ENCODE measurements around the gene GLYR1. TPM values are rescaled to one million over a fixed set of nuclear protein-coding genes. Genes with fewer than 3 reads are reported as not detected.

Gene GLYR1
- total RNA-seq, 1 experiment from 2014 or later: 47.5 TPM

DNA sequence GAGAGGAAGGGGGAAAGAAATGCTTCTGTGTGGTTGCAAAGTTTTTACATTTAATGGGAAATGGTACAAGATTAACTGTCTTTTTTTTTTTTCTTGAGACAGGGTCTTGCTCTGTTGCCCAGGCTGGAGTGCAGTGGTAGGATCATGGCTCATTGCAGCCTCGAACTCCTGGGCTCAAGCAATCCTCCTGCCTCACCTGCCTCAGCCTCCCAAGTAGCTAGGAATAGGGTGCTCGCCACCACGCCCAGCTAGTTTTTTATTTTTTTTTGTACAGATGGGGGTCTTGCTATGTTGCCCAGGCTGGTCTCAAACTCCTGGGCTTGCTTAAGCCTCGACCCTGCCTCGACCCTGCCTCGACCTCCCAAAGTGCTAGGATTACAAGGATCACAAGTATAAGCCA, 40.8 kb downstream of the GLYR1 start:
- DNase-seq (ENCODE audit: low spot score): no peak

GRCh38 chr16:4805231-4805630, 41.9 kb downstream of the GLYR1 start:
- DNase-seq (ENCODE audit: low spot score): no peak

GRCh38 chr16:4803898-4804762, 43.0 kb downstream of the GLYR1 start:
- no peak for DNase-seq (ENCODE audit: low spot score)

DNA sequence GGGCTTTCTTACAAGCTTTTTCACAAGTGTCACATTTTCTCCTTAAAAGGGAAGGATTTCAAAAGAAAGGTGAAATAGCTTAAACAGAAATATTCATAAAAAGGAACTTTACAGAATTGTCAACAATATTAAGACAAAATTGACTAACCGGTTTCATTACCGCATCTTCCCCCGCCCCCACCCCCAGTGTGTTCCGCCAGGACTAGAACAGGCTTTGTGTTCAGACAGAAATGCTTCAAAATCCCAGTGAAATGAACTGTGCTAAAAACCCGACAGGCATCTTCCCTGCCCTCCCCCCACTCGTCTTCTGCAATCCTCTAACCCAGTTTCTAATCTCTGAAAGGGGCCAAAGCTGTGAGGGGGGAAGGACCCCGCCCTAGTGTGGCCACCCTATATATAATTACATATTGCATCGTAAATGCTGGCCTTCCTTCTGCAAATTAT, 43.7 kb downstream of the GLYR1 start:
- DNase-seq (ENCODE audit: low spot score): no peak

GRCh38 chr16:4802659-4803287, 44.3 kb downstream of the GLYR1 start:
- DNase-seq (ENCODE audit: low spot score): peak; percentile 92

- peak; percentile 52 for DNase-seq (ENCODE audit: low spot score)
Observed at GRCh38 chr16:4801962-4802658, 45.0 kb downstream of the GLYR1 start, which contains the start of gene ROGDI. TSS of gene ROGDI (minus strand) at chr16:4802633. CDS start at chr16:4802571, 62 bp downstream.

DNA sequence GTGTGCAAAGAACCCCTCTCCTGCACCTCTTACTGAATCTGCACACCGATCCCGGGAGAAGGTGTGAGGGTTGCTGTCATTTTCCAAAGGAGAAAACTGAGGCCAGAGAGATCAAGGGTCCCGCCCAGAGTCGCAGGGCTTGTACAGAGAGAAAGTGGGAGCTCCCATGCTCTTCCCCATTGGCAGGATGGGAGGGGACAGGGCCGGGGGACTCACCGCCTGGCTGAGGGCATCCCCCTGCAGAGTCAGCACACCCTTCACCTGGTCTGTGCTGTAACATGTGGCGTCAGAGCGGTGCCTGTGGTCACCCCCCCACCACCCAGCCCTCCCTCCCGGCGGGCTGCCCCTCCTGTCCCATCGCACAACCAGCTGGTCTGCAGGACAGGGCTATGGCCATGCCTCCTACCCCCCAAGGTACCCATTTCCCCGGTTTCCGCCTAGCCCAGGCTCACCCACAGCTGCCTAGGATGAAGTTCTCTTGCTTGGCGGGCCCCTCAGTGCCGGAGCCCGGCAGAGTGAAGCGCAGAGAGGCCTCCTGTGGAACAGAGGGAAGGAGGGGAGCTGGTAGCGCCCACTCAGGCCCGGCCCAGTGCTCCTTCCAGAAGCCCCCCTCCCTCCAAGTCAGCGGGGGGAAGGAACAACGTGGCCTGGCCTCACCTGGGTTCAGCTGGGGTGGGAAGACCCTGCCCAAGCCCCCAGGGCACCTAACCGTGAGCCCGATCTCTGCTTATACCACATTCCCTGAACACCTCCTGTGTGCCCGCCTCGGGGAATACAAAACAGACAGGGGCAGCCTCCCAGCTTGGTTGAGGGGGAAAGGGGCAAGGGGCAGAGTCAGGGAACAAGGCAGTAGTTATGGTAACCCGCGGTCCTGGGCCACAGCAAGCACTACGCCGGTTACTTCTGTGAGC, 45.8 kb downstream of the GLYR1 start:
- no peak for DNase-seq (ENCODE audit: low spot score)

DNA sequence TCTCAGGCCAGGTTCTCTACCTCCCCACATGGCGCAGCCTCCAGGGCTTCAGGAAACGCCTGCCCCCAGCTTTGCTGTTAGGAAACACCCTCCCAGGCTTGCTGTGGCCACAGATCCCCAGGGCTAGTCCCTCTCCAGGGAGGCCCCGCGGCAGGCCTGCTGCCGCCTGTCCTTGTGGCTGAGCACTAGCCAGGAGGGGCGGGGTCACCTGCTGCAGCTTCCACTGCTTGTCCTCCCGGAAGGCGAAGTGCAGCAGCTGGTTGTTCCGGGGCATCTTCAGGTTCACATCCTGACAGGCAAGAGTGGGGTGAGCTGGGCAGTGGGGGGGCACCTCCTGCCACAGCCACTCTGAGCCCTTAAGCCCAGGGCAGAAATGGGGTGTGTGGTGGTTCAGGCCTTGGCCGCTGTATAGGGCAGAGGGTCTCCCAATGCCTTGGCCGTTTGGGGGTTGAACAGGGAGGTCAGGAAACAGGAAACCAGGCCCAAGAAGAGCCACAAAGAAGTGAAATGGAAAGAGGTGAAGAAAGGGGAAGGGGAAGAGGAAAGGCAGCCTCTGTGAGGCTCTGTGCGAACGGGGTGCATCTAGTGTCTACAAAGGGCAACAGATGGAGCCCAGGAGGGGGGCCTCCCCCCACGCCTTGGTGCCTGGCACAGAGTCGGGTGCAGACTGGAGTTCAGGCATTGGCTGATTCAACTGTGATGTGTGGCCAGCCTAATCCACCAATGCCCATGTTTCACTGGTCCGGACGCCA, 46.6 kb downstream of the GLYR1 start:
- DNase-seq (ENCODE audit: low spot score): no peak

DNA sequence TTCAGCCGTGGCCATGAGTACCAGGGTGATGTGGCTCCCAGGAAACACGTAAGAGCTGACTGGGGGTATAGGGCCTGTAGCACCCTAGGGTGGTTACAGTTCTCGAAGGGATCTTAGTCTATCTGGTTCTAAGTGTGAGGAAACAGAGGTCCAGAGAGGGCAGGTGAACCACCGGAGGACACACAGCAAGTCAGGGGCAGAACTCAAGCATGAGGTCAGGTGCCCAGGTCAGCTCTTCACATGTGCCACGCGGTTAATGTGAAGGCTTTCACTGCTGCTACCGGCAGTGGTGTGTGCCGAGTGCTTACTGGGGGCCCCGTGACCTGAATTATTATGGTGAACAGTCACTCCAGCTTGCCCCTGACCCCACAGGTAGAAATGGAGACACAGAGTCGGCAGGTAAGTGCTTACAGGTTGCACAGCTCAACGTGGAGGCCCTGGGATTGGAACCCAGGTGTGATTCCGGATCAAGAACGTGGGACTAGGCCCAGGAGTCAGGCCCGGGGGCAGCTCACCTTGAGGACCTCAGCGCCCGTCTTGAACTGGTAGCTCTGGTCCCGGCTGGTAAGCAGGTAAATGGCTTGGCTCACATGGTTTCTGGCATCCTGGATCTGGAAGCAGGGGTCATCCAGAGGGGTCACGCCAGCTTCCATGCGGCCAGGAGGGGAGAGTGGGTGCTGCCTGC, 47.8 kb downstream of the GLYR1 start:
- no peak for DNase-seq (ENCODE audit: low spot score)

DNA sequence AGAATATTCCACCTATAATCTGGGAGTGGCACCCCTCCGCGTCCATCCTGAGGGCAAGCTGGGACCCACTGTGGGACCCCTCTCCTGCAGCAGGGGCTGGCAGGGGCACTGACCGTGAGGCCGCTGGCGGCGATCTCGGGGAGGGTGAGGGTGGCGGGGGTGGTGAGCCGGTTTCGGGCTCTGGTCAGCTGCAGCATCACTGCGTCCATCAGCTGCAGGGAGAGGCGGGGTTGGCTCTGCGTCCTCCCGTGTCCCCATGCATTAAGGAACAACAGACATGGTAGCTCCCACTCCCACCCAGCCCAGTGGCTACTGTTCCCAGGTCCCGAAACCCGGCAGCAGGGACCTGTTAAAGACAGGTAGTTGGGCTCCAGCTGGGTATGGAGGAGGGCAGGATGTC, 48.6 kb downstream of the GLYR1 start:
- DNase-seq (ENCODE audit: low spot score): no peak

- DNase-seq (ENCODE audit: low spot score): no peak
Observed at GRCh38 chr16:4797805-4798252, 49.3 kb downstream of the GLYR1 start.

GRCh38 chr16:4796982-4797804, 49.9 kb downstream of the GLYR1 start:
- no peak for DNase-seq (ENCODE audit: low spot score)

DNA sequence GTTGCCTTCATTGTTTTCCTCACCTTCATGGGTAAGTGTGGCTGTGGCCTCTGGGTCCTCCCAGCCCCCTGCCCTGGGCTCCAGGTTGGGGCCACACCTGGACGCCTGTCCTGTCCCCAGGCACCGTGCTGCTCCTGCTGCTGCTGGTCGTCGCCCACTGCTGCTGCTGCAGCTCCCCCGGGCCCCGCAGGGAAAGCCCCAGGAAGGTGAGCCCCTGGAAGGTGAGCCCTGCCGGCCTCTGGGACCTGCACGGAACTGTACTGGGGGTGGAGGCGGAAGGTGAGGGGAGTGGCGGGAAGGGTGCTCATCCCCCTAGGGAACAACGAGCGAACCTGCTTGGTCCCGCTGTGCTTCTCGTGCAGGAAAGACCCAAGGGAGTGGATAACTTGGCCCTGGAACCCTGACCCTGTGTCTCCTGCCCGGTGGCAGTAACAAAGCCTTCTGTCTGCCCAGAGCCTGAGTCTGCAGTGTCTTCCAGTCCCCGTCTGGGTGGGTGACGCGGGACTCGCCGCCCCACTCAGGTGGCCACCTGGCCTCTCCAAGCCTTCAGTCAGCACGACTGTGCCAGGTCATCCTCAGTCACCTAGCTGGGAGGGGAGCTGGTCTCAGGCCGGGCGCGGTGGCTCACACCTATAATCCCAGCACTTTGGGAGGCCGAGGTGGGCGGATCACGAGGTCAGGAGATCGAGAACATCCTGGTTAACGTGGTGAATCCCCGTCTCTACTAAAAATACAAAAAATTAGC, 51.1 kb downstream of the GLYR1 start:
- no peak for DNase-seq (ENCODE audit: low spot score)

GRCh38 chr16:4795181-4795827, 51.8 kb downstream of the GLYR1 start, which contains the start of gene SMIM22:
TSS of gene SMIM22 (plus strand) at chr16:4795369. CDS start at chr16:4795735, 366 bp downstream.
- no peak for DNase-seq (ENCODE audit: low spot score)

- DNase-seq (ENCODE audit: low spot score): no peak
Observed at GRCh38 chr16:4792951-4793513, 54.1 kb downstream of the GLYR1 start.

DNA sequence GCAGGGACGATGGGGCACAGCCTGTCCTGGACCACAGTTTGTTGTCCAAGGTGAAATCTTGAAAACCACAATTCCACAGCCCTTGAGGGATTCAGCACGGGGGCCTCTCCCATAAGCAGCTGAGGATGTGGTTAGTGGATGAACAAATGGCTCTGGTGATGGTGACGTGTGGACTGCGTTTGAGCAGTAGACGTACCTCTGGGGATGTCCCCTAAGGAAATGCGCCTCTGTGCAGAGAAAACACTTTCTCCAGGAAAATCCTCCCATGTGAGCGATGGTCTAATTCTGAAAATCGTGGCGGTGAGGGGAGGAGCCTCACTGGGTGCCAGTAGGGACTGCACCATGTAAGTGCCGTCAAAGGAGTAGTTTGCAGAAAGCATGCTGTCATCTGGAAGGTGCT, 56.2 kb downstream of the GLYR1 start:
- no peak for DNase-seq (ENCODE audit: low spot score)

DNA sequence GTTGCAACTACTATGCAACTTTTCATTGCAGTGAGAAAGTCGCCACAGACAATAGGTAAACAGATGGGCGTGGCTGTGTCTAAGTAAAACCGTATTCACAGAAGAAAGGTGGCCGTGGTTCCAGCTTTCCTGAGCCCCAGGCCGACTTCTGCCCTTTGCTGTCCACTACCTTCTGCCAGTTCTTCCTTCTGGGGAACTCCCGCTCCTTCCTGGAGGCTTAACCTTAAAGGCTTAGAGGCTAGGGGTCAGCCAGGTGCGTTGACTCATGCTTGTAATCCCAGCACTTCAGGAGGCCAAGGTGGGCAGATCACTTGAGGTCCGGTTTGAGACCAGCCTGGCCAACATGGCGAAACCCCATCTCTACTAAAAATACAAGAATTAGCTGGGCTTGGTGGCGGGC, 56.8 kb downstream of the GLYR1 start:
- no peak for DNase-seq (ENCODE audit: low spot score)
